Urinary bladder (tissue), 4 donors: Measurements from ENCODE around the gene SPATA33. TPM values are rescaled to one million over a fixed set of nuclear protein-coding genes. Genes with fewer than 3 reads are reported as not detected.
"Not testable (repeated sequence)": the region's sequence is repeated elsewhere in the genome, so short reads cannot be mapped to it uniquely, and the experiment has no call there.

Experiments used
- DNase-seq: peaks from one replicate; pipeline ENCODE4 v3.0.0-alpha.2; 2015; ENCODE audit errors: extremely low spot score
- H3K27ac ChIP-seq: one replicate; pipeline ENCODE4 v1.5.1; 2013; ENCODE audit warnings: low read depth, mild to moderate bottlenecking, moderate library complexity
- H3K36me3 ChIP-seq: one replicate; pipeline ENCODE4 v1.6.1; 2013; ENCODE audit warnings: mild to moderate bottlenecking, moderate library complexity; ENCODE audit not compliant: insufficient read depth
- H3K4me1 ChIP-seq: one replicate; pipeline ENCODE4 v1.6.1; 2013; ENCODE audit warnings: mild to moderate bottlenecking, moderate library complexity; ENCODE audit not compliant: insufficient read depth
- H3K4me3 ChIP-seq: one replicate; pipeline ENCODE4 v1.5.1; 2013; ENCODE audit warnings: low read depth, low read length
- WGBS: extraction: QIAGEN DNeasy Blood & Tissue Kit; methylation state at CpG from one replicate; pipeline ENCODE4 v1.1.7; 2013; 5-methylcytosine and 5-hydroxymethylcytosine counted together
- polyA plus RNA-seq: library from polyadenylated mRNA; stranded (reverse); fragments of 200-250 nt; gene quantifications from one replicate; pipeline ENCODE4 v1.2.3, GENCODE V29; 2013
- total RNA-seq: library from RNA; depleted of rRNA; stranded (reverse); fragments of >200 nt; gene quantifications from one replicate; pipeline ENCODE4 v1.2.3, GENCODE V29; 2014
- donor health status: healthy with polysubstance abuse.
- donor health status: healthy.

The SPATA33 gene
- total and polyA plus RNA-seq, 2 donors: 3.3 to 5.2 TPM

DNA sequence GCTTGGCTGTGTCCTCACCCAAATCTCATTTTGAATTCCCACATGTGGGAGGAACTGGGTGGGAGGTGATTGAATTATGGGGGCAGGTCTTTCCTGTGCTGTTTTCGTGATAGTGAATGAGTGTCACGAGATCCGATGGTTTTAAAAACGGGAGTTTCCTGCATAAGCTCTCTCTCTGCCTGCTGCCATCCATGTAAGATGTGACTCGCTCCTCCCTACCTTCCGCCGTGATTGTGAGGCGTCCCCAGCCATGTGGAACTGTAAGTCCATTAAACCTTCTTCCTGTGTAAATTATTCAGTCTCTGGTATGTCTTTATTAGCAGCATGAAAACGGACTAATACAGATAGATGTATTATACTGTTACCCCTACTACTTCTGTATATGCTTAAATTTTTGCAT is 3.6 kb downstream of the SPATA33 start:
- H3K4me1 ChIP-seq: no peaks in the 10 kb centered on the region

DNA sequence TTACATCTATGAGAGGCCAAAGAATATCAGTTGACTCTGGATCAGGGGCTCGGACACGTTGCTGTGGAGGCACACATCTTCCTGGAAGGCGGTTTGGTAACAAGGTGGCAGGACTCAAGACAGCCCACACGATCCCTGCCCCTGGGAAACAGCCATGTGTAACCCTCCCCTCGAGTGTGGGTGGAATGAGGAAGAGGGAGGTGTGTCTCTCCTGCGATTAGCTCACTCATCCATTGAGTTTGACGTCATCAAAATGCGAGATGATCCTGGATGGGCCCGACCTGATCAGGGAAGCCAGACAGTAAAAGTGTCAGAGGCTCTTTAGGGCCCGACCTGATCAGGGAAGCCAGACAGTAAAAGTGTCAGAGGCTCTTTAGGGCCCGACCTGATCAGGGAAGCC is 6.6 kb downstream of the SPATA33 start:
- not testable (repeated sequence) for H3K36me3 ChIP-seq

More for the DNA sequence above, 3.6 kb downstream of the SPATA33 start:
- WGBS: 94% methylated on average over 9 of the region's 9 CpGs
- no peak for DNase-seq
- H3K36me3 ChIP-seq: peaks cover 3% of the 10 kb centered on the region
- no peak overlapping the region for H3K27ac ChIP-seq
- H3K4me3 ChIP-seq: no peak overlapping the region

DNA sequence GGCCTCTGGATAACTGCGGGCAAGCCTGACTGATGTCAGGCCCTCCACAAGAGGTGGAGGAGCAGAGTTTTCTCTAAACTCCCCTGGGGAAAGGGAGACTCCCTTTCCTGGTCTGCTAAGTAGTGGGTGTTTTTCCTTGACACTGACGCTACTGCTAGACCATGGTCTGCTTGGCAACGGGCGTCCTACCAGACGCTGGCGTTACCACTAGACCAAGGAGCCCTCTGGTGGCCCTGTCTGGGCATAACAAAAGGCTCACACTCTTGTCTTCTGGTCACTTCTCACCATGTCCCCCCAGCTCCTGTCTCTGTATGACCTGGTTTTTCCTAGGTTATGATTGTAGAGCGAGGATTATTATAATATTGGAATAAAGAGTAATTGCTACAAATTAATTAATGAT is 9.4 kb downstream of the SPATA33 start:
- H3K4me1 ChIP-seq, H3K4me3 ChIP-seq, H3K36me3 ChIP-seq, DNase-seq, H3K27ac ChIP-seq: not testable (repeated sequence)
- WGBS: 63% methylated on average over 7 of the region's 7 CpGs

More for the DNA sequence above, 6.6 kb downstream of the SPATA33 start:
- not testable (repeated sequence) for H3K27ac ChIP-seq, H3K4me3 ChIP-seq, H3K4me1 ChIP-seq, DNase-seq
- 48% methylated on average over 10 of the region's 11 CpGs for WGBS

DNA sequence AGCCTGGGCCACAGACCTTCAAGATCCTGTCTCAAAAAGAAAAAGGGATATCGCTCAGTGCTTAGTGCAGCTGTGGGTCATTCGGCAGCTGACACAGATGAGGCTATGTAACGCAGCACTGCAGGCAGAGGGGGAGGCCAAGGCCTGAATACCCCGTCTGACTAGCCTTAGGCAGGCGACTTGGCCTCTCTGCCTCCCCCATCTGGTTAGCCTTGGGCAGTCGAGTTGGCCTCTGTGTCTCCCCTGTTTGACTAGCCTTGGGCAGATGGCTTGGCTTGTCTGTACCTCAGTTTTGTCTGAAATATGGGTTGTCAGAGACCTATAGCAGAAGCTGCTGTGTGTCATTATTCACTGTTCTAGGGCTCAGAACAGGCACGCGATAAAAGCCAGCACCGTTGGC is 10.0 kb downstream of the SPATA33 start:
- no peaks in the 10 kb centered on the region for H3K36me3 ChIP-seq
- no peak for DNase-seq
- H3K4me3 ChIP-seq: no peak overlapping the region
- no peaks in the 10 kb centered on the region for H3K4me1 ChIP-seq
- WGBS: 84% methylated on average over 9 of the region's 9 CpGs
- no peak overlapping the region for H3K27ac ChIP-seq

DNA sequence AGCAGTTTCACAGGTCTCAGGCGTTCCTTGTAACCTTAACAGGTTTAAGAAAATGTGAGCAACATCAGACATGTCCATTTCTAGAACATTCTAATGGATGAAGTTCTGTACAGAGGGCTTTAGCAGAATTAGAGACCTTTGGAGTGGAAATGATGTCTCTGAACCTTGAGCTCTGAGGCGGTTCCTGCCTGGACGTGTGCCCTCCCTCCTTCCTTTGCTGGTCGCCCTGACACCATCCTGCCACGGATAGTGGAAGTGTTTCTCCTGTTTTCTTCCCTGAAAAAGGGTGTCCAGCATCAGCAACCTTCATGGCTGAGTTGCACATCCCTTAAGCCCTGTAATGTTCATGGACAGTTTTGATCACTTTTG is 11.1 kb downstream of the SPATA33 start:
- Histone ChIP-seq H3K4me3 (no peak overlapping the region), H3K27ac (no peak overlapping the region), H3K4me1 (no peaks in the 10 kb centered on the region), H3K36me3 (no peaks in the 10 kb centered on the region)
- 76% methylated on average over 5 of the region's 5 CpGs for WGBS
- no peak for DNase-seq

DNA sequence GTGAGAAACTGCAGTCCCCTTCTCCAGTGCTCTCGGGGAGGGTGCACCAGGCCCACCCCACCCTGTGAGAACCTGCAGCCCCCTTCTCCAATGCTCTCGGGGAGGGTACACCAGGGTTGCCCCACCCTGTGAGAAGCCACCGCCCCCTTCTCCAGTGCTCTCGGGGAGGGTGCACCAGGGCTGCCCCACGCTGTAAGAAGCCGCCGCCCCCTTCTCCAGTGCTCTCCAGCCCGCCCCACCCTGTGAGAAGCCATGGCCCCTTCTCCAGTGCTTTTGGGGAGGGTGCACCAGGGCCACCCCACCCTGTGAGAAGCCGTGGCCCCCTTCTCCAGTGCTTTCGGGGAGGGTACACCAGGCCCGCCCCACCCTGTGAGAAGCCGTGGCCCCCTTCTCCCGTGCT is 12.1 kb downstream of the SPATA33 start:
- no peak for DNase-seq
- 85% methylated on average over 13 of the region's 13 CpGs for WGBS
- Histone ChIP-seq H3K4me1 (no peaks in the 10 kb centered on the region), H3K4me3 (no peak overlapping the region), H3K36me3 (no peaks in the 10 kb centered on the region), H3K27ac (no peak overlapping the region)

DNA sequence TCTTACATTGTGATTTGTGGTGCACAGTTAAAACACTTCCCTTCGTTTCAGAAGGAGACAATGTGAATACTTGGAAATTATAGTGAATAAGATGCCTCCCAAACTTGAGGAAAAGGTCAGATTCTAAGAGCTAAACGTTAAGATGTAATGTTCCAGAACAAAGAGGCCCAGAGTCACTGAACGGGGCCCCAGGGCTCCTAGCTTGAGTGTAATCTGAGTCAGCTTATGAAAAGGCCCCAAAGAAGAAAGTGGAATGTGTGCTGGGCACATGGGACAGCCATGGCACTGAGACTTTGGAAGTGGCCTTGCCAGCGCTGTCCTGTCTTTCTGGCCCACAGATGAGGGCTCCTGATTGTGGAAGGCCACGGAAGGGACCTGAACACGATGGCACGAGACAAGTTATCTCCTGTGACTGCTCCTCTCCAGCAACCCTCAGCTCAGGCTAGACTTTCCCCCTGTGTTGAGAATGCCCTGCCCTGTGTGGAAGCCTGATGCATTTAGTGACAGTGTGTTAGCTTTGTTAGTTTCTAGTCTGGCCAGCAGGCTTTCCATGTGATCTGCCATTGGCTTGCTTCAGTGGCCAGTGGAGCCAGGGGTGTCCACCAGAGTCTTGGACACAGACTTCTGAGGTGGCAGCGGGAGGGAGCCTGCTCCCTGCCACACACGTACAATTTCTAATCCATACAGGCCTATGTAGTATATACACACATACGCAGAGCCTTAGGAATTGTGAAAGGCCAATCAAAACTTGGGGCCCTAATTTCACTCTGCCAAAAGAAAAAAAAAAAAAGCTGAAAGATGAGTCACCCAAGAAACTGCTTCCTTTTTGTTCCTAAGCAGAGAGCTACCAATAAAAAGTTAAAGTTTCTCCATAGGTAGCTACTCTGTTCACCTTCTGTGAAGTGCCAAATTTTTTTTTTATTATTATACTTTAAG is 13.1 kb downstream of the SPATA33 start:
- 73% methylated on average over 10 of the region's 10 CpGs for WGBS

DNA sequence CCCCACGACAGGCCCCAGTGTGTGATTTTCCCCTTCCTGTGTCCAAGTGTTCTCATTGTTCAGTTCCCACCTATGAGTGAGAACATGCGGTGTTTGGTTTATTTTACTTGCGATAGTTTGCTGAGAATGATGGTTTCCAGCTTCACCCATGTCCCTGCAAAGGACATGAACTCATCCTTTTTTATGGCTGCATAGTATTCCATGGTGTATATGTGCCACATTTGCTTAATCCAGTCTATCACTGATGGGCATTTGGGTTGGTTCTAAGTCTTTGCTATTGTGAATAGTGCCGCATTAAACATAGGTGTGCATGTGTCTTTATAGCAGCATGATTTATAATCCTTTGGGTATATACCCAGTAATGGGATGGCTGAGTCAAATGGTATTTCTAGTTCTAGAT is 13.9 kb downstream of the SPATA33 start:
- H3K36me3 ChIP-seq, DNase-seq, H3K27ac ChIP-seq, H3K4me3 ChIP-seq, H3K4me1 ChIP-seq: not testable (repeated sequence)
- WGBS: 88% methylated on average over 4 of the region's 4 CpGs

More for the DNA sequence above, 13.1 kb downstream of the SPATA33 start:
- DNase-seq: no peak
- Histone ChIP-seq H3K36me3 (no peaks in the 10 kb centered on the region), H3K27ac (no peak overlapping the region), H3K4me1 (no peaks in the 10 kb centered on the region), H3K4me3 (no peak overlapping the region)

DNA sequence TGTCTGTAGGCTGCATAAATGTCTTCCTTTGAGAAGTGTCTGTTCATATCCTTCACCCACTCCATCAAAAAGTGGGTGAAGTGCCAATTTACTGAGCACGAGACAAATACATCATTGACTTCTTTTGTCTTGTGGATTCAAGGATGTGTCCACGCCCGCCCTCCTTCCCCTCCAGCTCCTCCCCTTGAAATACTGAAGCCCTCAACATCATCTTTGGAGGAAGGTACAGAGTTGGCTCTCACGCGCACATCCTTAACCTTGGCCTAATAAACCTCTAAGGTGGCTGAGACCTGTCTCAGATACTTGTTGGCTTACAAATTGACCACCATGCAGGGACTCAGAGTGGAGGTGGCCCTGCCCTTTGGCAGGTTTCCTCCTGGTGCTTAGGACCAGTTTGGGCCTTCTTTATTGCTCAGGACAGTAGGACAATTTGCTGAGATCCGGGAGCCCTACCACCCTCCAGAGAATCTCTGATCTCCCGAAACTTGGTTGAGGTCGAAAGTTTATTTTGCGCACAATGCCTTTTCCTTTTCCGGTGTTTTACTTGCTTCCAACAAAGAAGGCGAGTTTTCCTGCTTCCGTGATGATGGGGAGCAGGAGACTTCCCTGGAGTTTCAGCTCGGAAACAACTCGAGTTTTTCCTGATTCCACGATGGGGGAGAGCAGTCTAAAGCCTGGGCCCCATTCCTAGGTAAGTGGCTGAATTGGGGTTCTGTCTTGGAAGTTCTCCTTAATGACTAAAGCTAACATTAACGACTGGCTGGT is 14.7 kb downstream of the SPATA33 start:
- Histone ChIP-seq H3K4me1 (no peaks in the 10 kb centered on the region), H3K27ac (no peak overlapping the region), H3K36me3 (no peaks in the 10 kb centered on the region), H3K4me3 (no peak overlapping the region)
- WGBS: 89% methylated on average over 16 of the region's 16 CpGs
- no peak for DNase-seq

DNA sequence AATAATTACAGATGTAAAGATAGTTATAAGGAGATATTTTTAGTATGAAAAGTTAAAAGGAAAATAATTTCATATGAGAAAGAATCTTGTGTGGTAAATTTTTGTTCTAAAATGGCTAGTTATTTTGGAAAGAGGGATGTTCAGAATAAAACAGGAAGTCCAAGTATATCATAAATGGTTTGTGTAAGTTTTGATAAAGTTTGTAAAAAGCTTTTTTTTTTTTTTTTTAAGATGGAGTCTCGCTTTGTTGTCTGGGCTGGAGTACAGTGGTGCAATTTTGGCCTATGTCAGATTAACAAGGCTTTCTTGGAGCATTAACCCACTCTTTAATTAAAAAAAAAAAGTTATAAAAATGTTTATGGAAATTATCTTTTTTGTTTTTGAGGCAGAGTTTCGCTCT is 20.6 kb downstream of the SPATA33 start:
- Histone ChIP-seq H3K27ac (no peak overlapping the region), H3K36me3 (no peaks in the 10 kb centered on the region)
- WGBS: 98% methylated on average over 2 of the region's 2 CpGs

DNA sequence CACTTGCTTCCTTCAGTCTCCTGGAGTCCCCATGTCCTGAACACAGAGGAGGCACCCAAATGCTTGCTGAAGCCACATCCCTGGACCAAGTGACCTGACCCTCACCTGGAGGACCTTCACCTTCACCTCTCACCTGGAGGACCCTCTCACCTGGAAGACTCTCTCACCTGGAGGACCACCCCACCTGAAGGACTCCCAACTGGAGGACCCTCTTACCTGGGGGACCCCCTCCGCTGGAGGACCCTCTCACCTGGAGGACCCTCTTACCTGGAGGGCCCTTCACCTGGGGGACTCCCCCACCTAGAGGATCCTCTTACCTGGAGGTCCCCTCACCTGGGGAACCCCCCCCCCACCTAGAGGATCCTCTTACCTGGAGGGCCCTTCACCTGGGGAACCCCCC is 28.3 kb downstream of the SPATA33 start:
- Histone ChIP-seq H3K27ac (no peak overlapping the region), H3K4me1 (no peaks in the 10 kb centered on the region), H3K36me3 (no peaks in the 10 kb centered on the region), H3K4me3 (no peak overlapping the region)
- 92% methylated on average over 1 of the region's 1 CpG for WGBS
- DNase-seq: no peak

More for the DNA sequence above, 20.6 kb downstream of the SPATA33 start:
- DNase-seq: no peak
- Histone ChIP-seq H3K4me1 (no peaks in the 10 kb centered on the region), H3K4me3 (no peak overlapping the region)

DNA sequence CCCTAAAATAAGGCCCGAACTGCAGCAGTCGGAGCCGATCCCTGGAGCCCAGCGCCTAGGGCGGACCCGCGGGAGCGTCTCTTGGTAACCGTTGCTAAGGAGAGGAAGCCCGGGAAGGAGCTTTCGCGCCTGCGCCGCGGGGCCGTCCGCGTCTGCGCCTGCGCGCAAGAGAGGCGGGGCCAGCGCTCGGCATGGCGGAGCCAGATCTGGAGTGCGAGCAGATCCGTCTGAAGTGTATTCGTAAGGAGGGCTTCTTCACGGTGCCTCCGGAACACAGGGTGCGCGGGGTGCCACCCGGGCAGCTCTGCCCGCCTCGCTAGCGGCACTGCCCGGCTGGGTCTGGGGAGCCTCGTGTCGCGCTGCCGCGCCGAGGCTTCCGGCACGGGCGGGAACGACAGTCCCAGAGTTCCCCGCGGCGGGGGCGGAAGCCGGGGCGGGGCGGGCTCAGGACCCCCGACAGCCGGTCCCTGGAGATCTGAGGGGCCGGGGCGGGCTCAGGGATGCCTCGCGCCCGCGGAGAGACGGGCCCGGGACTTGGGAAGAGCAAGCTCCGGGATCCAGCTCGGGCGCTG is 29.0 kb downstream of the SPATA33 start, which contains the start of gene CDK10:
TSS of gene CDK10 (plus strand) at position 170 of the 572 bp plus-strand sequence. CDS start at position 192, 22 bp downstream.
- DNase-seq: peak; percentile 62
- H3K27ac ChIP-seq: peak within 1 kb of the TSS; percentile 39
- under 1% methylated on average over 67 of the region's 67 CpGs for WGBS
- H3K4me3 ChIP-seq: peak within 1 kb of the TSS; percentile 64
- H3K36me3 ChIP-seq: no peaks in the 10 kb centered on the region
- no peaks in the 10 kb centered on the region for H3K4me1 ChIP-seq

DNA sequence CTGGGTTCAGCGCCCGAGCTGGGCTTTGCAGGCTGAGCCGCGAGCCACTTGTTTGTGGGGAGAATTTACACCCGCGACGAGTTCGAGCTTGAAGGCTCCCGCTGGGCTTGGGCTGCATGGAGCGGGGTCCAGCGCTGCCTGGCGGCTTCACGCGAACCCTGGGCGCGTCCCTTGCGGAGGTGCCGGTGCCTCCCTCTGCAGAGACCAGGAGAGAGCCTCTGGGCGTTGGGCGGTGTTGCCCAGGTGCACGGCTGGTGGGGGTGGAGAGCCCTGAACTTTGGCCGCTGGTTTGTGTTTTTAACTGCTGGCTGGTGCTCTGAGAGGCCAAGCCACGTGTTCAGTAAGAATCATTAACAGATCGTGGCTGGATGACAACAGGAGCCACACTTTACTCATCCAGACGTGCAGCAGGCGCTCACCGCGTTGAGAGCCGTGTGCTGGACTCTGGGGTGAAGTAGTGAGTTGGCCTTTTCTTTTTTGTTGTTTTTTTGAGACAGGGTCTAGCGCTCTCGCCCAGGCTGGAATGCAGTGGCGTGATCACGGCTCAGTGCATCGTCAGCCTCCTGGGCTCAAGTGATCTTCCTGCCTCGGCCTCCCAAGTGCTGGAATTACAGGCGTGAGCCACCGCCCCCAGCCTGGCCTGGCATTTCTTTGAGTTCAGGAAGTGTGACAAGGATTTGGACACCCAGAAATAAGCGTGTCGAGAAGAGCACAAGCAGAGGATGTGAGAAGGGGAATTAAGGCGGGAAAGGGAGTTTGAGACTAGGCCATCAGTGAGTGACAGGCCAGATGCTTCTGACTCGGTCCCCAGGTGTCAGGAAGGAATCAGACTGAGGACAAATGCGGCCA is 29.7 kb downstream of the SPATA33 start:
- Histone ChIP-seq H3K4me1 (no peaks in the 10 kb centered on the region), H3K4me3 (peak overlapping the region; percentile 64), H3K36me3 (no peaks in the 10 kb centered on the region), H3K27ac (peak overlapping the region; percentile 39)
- DNase-seq: no peak
- 9% methylated on average over 42 of the region's 42 CpGs for WGBS
